Activated CD4-positive, alpha-beta T cell treated with anti-CD3 and anti-CD28 coated beads for 24 hours (primary cell): ENCODE data around the gene TTC28.
"Not testable (repeated sequence)": the region's sequence is repeated elsewhere in the genome, so short reads cannot be mapped to it uniquely, and the experiment has no call there.

Experiments used
- DNase-seq, 2 donors: peaks; one replicate each; pipeline ENCODE4 v3.0.0-alpha.2; 2020; ENCODE audit warnings: low read depth in 2 of 2

Gene TTC28

GRCh38 chr22:28103596-28103995 is 576.0 kb downstream of the TTC28 start:
- no peak for DNase-seq

GRCh38 chr22:28102151-28102812 is 577.4 kb downstream of the TTC28 start:
- no peak for DNase-seq

GRCh38 chr22:28097627-28098026 is 582.0 kb downstream of the TTC28 start:
- no peak for DNase-seq

GRCh38 chr22:28096161-28096560 is 583.5 kb downstream of the TTC28 start:
- DNase-seq: no peak

GRCh38 chr22:28095316-28096095 is 584.1 kb downstream of the TTC28 start:
- no peak for DNase-seq

GRCh38 chr22:28094771-28095170 is 584.9 kb downstream of the TTC28 start:
- DNase-seq: no peak

- no peak for DNase-seq
Observed at GRCh38 chr22:28093711-28094110, 585.9 kb downstream of the TTC28 start.

GRCh38 chr22:28091486-28091885 is 588.2 kb downstream of the TTC28 start:
- no peak for DNase-seq

GRCh38 chr22:28089541-28089940 is 590.1 kb downstream of the TTC28 start:
- not testable (repeated sequence) for DNase-seq

- no peak for DNase-seq
Observed at GRCh38 chr22:28077166-28077565, 602.5 kb downstream of the TTC28 start.

GRCh38 chr22:28075358-28075981 is 604.2 kb downstream of the TTC28 start:
- DNase-seq: no peak

GRCh38 chr22:28074526-28074925 is 605.1 kb downstream of the TTC28 start:
- DNase-seq: no peak

- DNase-seq: no peak
Observed at GRCh38 chr22:28072066-28072465, 607.6 kb downstream of the TTC28 start.

- no peak for DNase-seq
Observed at GRCh38 chr22:28068826-28069225, 610.8 kb downstream of the TTC28 start.

- no peak for DNase-seq
Observed at GRCh38 chr22:28064920-28065319, 614.7 kb downstream of the TTC28 start.

- DNase-seq: no peak
Observed at GRCh38 chr22:28063656-28064055, 616.0 kb downstream of the TTC28 start.

- not testable (repeated sequence) for DNase-seq
Observed at GRCh38 chr22:28060594-28060993, 619.0 kb downstream of the TTC28 start.

GRCh38 chr22:28058036-28058435 is 621.6 kb downstream of the TTC28 start:
- no peak for DNase-seq

- no peak for DNase-seq
Observed at GRCh38 chr22:28054819-28055208, 624.8 kb downstream of the TTC28 start.

GRCh38 chr22:28053896-28054818 is 625.5 kb downstream of the TTC28 start:
- no peak for DNase-seq

GRCh38 chr22:28052825-28053269 is 626.8 kb downstream of the TTC28 start:
- DNase-seq: no peak
